GM23338 (cell line): Measurements from ENCODE around the gene RPS18. TPM values are rescaled to one million over a fixed set of nuclear protein-coding genes. Genes with fewer than 3 reads are reported as not detected.

Experiments used
- ATAC-seq: fragments of 200-7000 bp; cut with Tn5 transposase; 3 replicates; pipeline ENCODE4 v1.9.1; 2020
- DNase-seq: peaks from one replicate; pipeline ENCODE4 v3.0.0-alpha.2; 2015; ENCODE audit warnings: low spot score
- H2AFZ ChIP-seq: fragments of 200-600 bp; sonication (generic); 2 replicates; pipeline ENCODE4 v1.8.0; 2016; ENCODE audit warnings: antibody characterized with exemption, mild to moderate bottlenecking, moderate library complexity
- H3F3A ChIP-seq: fragments of 200-600 bp; sonication (generic); replicated peaks from 2 replicates; pipeline ENCODE4 v1.8.0; 2017; ENCODE audit warnings: antibody characterized with exemption, mixed run types, low read depth
- H3K27ac ChIP-seq: fragments of 200-600 bp; sonication (generic); 2 replicates; pipeline ENCODE4 v1.6.1; 2016; ENCODE audit warnings: low read depth
- H3K27me3 ChIP-seq: fragments of 200-600 bp; sonication (generic); 2 replicates; pipeline ENCODE4 v1.8.0; 2016; ENCODE audit warnings: mild to moderate bottlenecking, mixed run types, moderate library complexity; ENCODE audit not compliant: insufficient read depth
- H3K36me3 ChIP-seq: fragments of 200-600 bp; sonication (generic); 2 replicates; pipeline ENCODE4 v1.8.0; 2016; ENCODE audit warnings: mild to moderate bottlenecking; ENCODE audit not compliant: insufficient read depth
- H3K4me1 ChIP-seq: fragments of 200-600 bp; sonication (generic); 2 replicates; pipeline ENCODE4 v1.8.0; 2016; ENCODE audit warnings: mild to moderate bottlenecking, moderate library complexity; ENCODE audit not compliant: insufficient read depth
- H3K4me2 ChIP-seq: fragments of 200-600 bp; sonication (generic); 2 replicates; pipeline ENCODE4 v1.7.1; 2017; ENCODE audit warnings: mixed run types
- H3K4me3 ChIP-seq: fragments of 200-600 bp; sonication (generic); 2 replicates; pipeline ENCODE4 v1.6.1; 2016; ENCODE audit warnings: mixed run types
- H3K79me2 ChIP-seq: fragments of 200-600 bp; sonication (generic); replicated peaks from 2 replicates; pipeline ENCODE4 v1.8.0; 2017; ENCODE audit warnings: mild to moderate bottlenecking; ENCODE audit not compliant: insufficient read depth
- H3K9me2 ChIP-seq: fragments of 200-600 bp; sonication (generic); 2 replicates; pipeline ENCODE4 v1.8.0; 2017; ENCODE audit not compliant: insufficient read depth
- H4K20me1 ChIP-seq: fragments of 200-600 bp; sonication (generic); replicated peaks from 2 replicates; pipeline ENCODE4 v1.8.0; 2017; ENCODE audit warnings: mild to moderate bottlenecking; ENCODE audit not compliant: insufficient read depth
- H3K27ac Mint-ChIP-seq: 2 replicates; pipeline ENCODE4 v1.8.0; 2020; ENCODE audit warnings: inconsistent platforms, mild to moderate bottlenecking, moderate library complexity, mixed read lengths
- H3K27me3 Mint-ChIP-seq: 3 replicates; pipeline ENCODE4 v1.8.0; 2022; ENCODE audit warnings: low read depth, mild to moderate bottlenecking, moderate library complexity, mixed read lengths, inconsistent platforms; ENCODE audit not compliant: insufficient read depth, poor library complexity
- H3K36me3 Mint-ChIP-seq: 3 replicates; pipeline ENCODE4 v1.8.0; 2021; ENCODE audit warnings: low read depth, mild to moderate bottlenecking, inconsistent platforms, moderate library complexity, mixed read lengths
- H3K4me1 Mint-ChIP-seq: 3 replicates; pipeline ENCODE4 v1.8.0; 2020; ENCODE audit warnings: mild to moderate bottlenecking, inconsistent platforms, mixed read lengths
- H3K4me3 Mint-ChIP-seq: 3 replicates; pipeline ENCODE4 v1.8.0; 2021; ENCODE audit warnings: moderate library complexity, mild to moderate bottlenecking, inconsistent platforms, mixed read lengths
- H3K9me3 Mint-ChIP-seq: 3 replicates; pipeline ENCODE4 v1.8.0; 2020; ENCODE audit warnings: moderate library complexity, mild to moderate bottlenecking, inconsistent platforms, mixed read lengths
- CREB1 ChIP-seq: fragments of 250-450 bp; sonication (Bioruptor Pico); IDR thresholded peaks from 2 replicates; pipeline ENCODE4 v1.5.0; 2020; ENCODE audit warnings: low read depth, mild to moderate bottlenecking, moderate library complexity
- EZH2 ChIP-seq: fragments of 200-600 bp; sonication (generic); IDR thresholded peaks from one replicate; pipeline ENCODE4 v1.8.0; 2017; ENCODE audit warnings: antibody characterized with exemption, mild to moderate bottlenecking, low read depth; ENCODE audit not compliant: unreplicated experiment
- EZH2phosphoT487 ChIP-seq: fragments of 200-600 bp; sonication (generic); IDR thresholded peaks from one replicate; pipeline ENCODE4 v1.8.1; 2018; ENCODE audit warnings: antibody characterized with exemption; ENCODE audit not compliant: unreplicated experiment
- JUNB ChIP-seq: IDR thresholded peaks from one replicate; pipeline ENCODE4 v1.6.1; 2016; ENCODE audit warnings: antibody characterized with exemption; ENCODE audit not compliant: unreplicated experiment
- NANOG ChIP-seq: IDR thresholded peaks from 2 replicates; pipeline ENCODE4 v1.6.1; 2016; ENCODE audit warnings: antibody characterized with exemption, borderline replicate concordance
- POLR2AphosphoS5 ChIP-seq: IDR thresholded peaks from 2 replicates; pipeline ENCODE4 v1.6.1; 2016; ENCODE audit warnings: antibody characterized with exemption, low read depth
- STAT1 ChIP-seq: IDR thresholded peaks from one replicate; pipeline ENCODE4 v1.6.1; 2016; ENCODE audit warnings: antibody characterized with exemption; ENCODE audit not compliant: unreplicated experiment
- ZNF114 ChIP-seq: fragments of 250-450 bp; sonication (Bioruptor Pico); IDR thresholded peaks from 2 replicates; pipeline ENCODE4 v1.5.0; 2020; ENCODE audit warnings: mild to moderate bottlenecking, moderate library complexity
- ZNF331 ChIP-seq: fragments of 250-450 bp; sonication (Bioruptor Pico); IDR thresholded peaks from 2 replicates; pipeline ENCODE4 v1.5.0; 2020; ENCODE audit warnings: low read depth, mild to moderate bottlenecking, moderate library complexity
- polyA plus RNA-seq: library from polyadenylated mRNA; unstranded; fragments of >200 nt; fragmentation: Nextera tagmentation; extraction: Ambion mirVana; gene quantifications from 2 replicates; pipeline ENCODE4 v1.2.1, GENCODE V29; 2016
- total RNA-seq: library from RNA; depleted of rRNA; stranded (reverse); fragments of >200 nt; shearing (Covaris generic); gene quantifications from 2 replicates; pipeline ENCODE4 v1.2.3, GENCODE V29; 2014
- TF ChIP-seq, protein P1 (sequence below), 2 experiments: fragments of 200-600 bp in 1 of 2; sonication (generic) in 1 of 2; conservative IDR thresholded peaks; 2 replicates each; pipeline versions ENCODE4 v1.5.1 to v1.6.1; 2016 to 2017; ENCODE audit warnings: antibody characterized with exemption in 2 of 2, low read depth in 2 of 2, mild to moderate bottlenecking in 2 of 2, moderate library complexity in 1 of 2
- TF ChIP-seq, protein P2 (sequence below): fragments of 250-450 bp; sonication (Bioruptor Pico); IDR thresholded peaks from 2 replicates; pipeline ENCODE4 v1.5.0; 2020; ENCODE audit warnings: mild to moderate bottlenecking, moderate library complexity
- TF ChIP-seq, protein P3 (sequence below): IDR thresholded peaks from one replicate; pipeline ENCODE4 v1.6.1; 2018; ENCODE audit warnings: antibody characterized with exemption; ENCODE audit not compliant: unreplicated experiment
- TF ChIP-seq, protein P4 (sequence below): IDR thresholded peaks from 2 replicates; pipeline ENCODE4 v1.6.1; 2016; ENCODE audit warnings: antibody characterized with exemption

Gene RPS18
- total and polyA plus RNA-seq, 2 experiments from 2014 or later = 2,133 to 4,776 TPM

DNA sequence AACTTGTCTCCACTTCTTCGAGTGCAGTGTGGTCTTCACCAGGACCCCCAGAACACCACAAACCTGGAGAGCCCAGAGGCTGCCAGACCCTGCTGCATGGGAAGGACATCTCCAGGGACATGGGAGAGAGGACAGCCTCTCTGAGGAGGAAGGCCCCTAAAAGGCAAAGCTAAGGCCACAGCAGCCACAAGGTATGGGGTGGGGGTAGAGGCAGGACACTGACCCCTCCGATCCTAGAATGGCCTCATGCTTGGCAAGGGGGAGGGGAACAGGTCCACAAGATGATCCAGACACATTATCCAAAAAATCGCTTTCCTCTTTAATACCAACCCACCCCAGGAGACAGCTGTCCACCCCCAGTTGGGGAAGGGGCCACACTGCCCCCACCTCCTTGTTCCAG, 6.9 kb downstream of the RPS18 start:
- no peaks in the 10 kb centered on the region for H3K9me3 Mint-ChIP-seq
- peaks cover 55% of the 10 kb centered on the region for H3F3A ChIP-seq
- no peak for DNase-seq
- ATAC-seq = no peak
- H3K4me1 Mint-ChIP-seq = peaks cover 34% of the 10 kb centered on the region
- H3K27ac Mint-ChIP-seq = no peak overlapping the region
- peaks cover 16% of the 10 kb centered on the region for H3K27me3 Mint-ChIP-seq
- H2AFZ ChIP-seq = no peak overlapping the region
- H3K36me3 ChIP-seq = peaks cover 27% of the 10 kb centered on the region
- H4K20me1 ChIP-seq = peaks cover 28% of the 10 kb centered on the region
- TF ChIP-seq POLR2AphosphoS5 (no peak), ZNF331 (CRISPR knock-in tag) (no peak), NANOG (no peak), STAT1 (no peak), EZH2 (no peak), EZH2phosphoT487 (no peak), ZNF114 (CRISPR knock-in tag) (no peak), JUNB (no peak), CREB1 (CRISPR knock-in tag) (no peak)
- TF ChIP-seq, protein P1, sequence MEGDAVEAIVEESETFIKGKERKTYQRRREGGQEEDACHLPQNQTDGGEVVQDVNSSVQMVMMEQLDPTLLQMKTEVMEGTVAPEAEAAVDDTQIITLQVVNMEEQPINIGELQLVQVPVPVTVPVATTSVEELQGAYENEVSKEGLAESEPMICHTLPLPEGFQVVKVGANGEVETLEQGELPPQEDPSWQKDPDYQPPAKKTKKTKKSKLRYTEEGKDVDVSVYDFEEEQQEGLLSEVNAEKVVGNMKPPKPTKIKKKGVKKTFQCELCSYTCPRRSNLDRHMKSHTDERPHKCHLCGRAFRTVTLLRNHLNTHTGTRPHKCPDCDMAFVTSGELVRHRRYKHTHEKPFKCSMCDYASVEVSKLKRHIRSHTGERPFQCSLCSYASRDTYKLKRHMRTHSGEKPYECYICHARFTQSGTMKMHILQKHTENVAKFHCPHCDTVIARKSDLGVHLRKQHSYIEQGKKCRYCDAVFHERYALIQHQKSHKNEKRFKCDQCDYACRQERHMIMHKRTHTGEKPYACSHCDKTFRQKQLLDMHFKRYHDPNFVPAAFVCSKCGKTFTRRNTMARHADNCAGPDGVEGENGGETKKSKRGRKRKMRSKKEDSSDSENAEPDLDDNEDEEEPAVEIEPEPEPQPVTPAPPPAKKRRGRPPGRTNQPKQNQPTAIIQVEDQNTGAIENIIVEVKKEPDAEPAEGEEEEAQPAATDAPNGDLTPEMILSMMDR (conservative IDR thresholded peaks at IDR 0.05; ENCODE audit: low read depth in 2 of 2) = no peak
- TF ChIP-seq, protein P2, sequence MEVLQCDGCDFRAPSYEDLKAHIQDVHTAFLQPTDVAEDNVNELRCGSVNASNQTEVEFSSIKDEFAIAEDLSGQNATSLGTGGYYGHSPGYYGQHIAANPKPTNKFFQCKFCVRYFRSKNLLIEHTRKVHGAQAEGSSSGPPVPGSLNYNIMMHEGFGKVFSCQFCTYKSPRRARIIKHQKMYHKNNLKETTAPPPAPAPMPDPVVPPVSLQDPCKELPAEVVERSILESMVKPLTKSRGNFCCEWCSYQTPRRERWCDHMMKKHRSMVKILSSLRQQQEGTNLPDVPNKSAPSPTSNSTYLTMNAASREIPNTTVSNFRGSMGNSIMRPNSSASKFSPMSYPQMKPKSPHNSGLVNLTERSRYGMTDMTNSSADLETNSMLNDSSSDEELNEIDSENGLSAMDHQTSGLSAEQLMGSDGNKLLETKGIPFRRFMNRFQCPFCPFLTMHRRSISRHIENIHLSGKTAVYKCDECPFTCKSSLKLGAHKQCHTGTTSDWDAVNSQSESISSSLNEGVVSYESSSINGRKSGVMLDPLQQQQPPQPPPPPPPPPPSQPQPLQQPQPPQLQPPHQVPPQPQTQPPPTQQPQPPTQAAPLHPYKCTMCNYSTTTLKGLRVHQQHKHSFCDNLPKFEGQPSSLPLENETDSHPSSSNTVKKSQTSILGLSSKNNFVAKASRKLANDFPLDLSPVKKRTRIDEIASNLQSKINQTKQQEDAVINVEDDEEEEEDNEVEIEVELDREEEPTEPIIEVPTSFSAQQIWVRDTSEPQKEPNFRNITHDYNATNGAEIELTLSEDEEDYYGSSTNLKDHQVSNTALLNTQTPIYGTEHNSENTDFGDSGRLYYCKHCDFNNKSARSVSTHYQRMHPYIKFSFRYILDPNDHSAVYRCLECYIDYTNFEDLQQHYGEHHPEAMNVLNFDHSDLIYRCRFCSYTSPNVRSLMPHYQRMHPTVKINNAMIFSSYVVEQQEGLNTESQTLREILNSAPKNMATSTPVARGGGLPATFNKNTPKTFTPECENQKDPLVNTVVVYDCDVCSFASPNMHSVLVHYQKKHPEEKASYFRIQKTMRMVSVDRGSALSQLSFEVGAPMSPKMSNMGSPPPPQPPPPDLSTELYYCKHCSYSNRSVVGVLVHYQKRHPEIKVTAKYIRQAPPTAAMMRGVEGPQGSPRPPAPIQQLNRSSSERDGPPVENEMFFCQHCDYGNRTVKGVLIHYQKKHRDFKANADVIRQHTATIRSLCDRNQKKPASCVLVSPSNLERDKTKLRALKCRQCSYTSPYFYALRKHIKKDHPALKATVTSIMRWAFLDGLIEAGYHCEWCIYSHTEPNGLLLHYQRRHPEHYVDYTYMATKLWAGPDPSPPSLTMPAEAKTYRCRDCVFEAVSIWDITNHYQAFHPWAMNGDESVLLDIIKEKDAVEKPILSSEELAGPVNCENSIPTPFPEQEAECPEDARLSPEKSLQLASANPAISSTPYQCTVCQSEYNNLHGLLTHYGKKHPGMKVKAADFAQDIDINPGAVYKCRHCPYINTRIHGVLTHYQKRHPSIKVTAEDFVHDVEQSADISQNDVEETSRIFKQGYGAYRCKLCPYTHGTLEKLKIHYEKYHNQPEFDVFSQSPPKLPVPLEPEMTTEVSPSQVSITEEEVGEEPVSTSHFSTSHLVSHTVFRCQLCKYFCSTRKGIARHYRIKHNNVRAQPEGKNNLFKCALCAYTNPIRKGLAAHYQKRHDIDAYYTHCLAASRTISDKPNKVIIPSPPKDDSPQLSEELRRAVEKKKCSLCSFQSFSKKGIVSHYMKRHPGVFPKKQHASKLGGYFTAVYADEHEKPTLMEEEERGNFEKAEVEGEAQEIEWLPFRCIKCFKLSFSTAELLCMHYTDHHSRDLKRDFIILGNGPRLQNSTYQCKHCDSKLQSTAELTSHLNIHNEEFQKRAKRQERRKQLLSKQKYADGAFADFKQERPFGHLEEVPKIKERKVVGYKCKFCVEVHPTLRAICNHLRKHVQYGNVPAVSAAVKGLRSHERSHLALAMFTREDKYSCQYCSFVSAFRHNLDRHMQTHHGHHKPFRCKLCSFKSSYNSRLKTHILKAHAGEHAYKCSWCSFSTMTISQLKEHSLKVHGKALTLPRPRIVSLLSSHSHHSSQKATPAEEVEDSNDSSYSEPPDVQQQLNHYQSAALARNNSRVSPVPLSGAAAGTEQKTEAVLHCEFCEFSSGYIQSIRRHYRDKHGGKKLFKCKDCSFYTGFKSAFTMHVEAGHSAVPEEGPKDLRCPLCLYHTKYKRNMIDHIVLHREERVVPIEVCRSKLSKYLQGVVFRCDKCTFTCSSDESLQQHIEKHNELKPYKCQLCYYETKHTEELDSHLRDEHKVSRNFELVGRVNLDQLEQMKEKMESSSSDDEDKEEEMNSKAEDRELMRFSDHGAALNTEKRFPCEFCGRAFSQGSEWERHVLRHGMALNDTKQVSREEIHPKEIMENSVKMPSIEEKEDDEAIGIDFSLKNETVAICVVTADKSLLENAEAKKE = no peak
- TF ChIP-seq, protein P3, sequence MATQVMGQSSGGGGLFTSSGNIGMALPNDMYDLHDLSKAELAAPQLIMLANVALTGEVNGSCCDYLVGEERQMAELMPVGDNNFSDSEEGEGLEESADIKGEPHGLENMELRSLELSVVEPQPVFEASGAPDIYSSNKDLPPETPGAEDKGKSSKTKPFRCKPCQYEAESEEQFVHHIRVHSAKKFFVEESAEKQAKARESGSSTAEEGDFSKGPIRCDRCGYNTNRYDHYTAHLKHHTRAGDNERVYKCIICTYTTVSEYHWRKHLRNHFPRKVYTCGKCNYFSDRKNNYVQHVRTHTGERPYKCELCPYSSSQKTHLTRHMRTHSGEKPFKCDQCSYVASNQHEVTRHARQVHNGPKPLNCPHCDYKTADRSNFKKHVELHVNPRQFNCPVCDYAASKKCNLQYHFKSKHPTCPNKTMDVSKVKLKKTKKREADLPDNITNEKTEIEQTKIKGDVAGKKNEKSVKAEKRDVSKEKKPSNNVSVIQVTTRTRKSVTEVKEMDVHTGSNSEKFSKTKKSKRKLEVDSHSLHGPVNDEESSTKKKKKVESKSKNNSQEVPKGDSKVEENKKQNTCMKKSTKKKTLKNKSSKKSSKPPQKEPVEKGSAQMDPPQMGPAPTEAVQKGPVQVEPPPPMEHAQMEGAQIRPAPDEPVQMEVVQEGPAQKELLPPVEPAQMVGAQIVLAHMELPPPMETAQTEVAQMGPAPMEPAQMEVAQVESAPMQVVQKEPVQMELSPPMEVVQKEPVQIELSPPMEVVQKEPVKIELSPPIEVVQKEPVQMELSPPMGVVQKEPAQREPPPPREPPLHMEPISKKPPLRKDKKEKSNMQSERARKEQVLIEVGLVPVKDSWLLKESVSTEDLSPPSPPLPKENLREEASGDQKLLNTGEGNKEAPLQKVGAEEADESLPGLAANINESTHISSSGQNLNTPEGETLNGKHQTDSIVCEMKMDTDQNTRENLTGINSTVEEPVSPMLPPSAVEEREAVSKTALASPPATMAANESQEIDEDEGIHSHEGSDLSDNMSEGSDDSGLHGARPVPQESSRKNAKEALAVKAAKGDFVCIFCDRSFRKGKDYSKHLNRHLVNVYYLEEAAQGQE = no peak
- TF ChIP-seq, protein P4, sequence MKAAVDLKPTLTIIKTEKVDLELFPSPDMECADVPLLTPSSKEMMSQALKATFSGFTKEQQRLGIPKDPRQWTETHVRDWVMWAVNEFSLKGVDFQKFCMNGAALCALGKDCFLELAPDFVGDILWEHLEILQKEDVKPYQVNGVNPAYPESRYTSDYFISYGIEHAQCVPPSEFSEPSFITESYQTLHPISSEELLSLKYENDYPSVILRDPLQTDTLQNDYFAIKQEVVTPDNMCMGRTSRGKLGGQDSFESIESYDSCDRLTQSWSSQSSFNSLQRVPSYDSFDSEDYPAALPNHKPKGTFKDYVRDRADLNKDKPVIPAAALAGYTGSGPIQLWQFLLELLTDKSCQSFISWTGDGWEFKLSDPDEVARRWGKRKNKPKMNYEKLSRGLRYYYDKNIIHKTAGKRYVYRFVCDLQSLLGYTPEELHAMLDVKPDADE = no peak
- H3K27ac ChIP-seq = peak overlapping the region; percentile 39; the same call in 1 of the 2 replicates
- H3K4me2 ChIP-seq = peak overlapping the region; percentile 100; the same call in 1 of the 2 replicates
- H3K79me2 ChIP-seq = peaks cover 21% of the 10 kb centered on the region
- peaks cover 77% of the 10 kb centered on the region for H3K36me3 Mint-ChIP-seq
- H3K4me3 ChIP-seq = no peak overlapping the region
- H3K9me2 ChIP-seq = no peaks in the 10 kb centered on the region
- peaks cover 37% of the 10 kb centered on the region for H3K4me1 ChIP-seq
- no peaks in the 10 kb centered on the region for H3K27me3 ChIP-seq
- no peak overlapping the region for H3K4me3 Mint-ChIP-seq
